Measurements from ENCODE around the gene SLC48A1. TPM values are rescaled to one million over a fixed set of nuclear protein-coding genes. Genes with fewer than 3 reads are reported as not detected.

Gene SLC48A1
- total RNA-seq (ENCODE audit: low replicate concordance): 22.0 and 25.1 TPM in 2 replicates

DNA sequence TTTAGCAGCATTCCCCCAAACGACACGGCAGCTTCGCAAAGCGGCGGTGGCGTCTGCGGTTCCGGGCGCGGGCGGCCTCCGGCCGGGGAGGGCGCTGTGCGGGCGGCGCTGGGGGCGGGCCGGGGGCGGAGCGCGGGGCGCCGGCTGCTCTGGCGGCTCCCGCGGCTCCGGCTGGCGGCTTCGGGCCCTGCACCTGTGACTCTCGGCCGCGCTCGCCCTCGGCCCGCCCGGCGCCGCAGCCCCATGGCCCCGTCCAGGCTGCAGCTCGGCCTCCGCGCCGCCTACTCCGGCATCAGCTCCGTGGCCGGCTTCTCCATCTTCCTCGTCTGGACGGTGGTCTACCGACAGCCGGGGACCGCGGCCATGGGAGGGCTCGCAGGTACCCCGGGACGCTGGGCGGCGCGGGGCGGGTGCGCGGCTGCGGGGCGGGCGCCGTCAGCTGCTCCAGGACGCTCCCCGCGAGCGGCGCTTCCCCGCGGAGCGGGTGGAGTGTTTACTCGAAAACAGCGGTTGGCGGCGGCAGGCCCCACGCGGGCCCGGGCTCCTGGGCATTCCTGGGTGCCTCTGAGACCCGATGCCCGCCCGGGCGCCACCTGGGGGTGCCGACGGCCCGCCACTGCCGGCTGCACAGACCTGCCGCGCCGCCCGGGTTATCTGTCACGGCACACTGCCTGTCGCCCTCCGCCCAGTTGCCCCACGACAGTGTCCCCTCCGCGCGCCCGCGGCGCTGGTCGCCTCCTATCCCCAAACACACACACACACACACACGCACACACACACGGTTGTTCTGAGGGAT is at the start of gene SLC48A1:
Gene SLC48A1 (plus strand): TSS at position 177 of the 796 bp plus-strand sequence. CDS start 67 bp downstream, at position 244.
- peak; percentile 44 for DNase-seq (ENCODE audit: low read depth)
- TF ChIP-seq, protein P1, sequence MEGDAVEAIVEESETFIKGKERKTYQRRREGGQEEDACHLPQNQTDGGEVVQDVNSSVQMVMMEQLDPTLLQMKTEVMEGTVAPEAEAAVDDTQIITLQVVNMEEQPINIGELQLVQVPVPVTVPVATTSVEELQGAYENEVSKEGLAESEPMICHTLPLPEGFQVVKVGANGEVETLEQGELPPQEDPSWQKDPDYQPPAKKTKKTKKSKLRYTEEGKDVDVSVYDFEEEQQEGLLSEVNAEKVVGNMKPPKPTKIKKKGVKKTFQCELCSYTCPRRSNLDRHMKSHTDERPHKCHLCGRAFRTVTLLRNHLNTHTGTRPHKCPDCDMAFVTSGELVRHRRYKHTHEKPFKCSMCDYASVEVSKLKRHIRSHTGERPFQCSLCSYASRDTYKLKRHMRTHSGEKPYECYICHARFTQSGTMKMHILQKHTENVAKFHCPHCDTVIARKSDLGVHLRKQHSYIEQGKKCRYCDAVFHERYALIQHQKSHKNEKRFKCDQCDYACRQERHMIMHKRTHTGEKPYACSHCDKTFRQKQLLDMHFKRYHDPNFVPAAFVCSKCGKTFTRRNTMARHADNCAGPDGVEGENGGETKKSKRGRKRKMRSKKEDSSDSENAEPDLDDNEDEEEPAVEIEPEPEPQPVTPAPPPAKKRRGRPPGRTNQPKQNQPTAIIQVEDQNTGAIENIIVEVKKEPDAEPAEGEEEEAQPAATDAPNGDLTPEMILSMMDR (IDR thresholded peaks at IDR 0.05; ENCODE audit: insufficient read depth, low read length): peak; percentile 34
- H3K4me3 ChIP-seq (ENCODE audit: low read depth, low read length): peak within 1 kb of the TSS; percentile 72

DNA sequence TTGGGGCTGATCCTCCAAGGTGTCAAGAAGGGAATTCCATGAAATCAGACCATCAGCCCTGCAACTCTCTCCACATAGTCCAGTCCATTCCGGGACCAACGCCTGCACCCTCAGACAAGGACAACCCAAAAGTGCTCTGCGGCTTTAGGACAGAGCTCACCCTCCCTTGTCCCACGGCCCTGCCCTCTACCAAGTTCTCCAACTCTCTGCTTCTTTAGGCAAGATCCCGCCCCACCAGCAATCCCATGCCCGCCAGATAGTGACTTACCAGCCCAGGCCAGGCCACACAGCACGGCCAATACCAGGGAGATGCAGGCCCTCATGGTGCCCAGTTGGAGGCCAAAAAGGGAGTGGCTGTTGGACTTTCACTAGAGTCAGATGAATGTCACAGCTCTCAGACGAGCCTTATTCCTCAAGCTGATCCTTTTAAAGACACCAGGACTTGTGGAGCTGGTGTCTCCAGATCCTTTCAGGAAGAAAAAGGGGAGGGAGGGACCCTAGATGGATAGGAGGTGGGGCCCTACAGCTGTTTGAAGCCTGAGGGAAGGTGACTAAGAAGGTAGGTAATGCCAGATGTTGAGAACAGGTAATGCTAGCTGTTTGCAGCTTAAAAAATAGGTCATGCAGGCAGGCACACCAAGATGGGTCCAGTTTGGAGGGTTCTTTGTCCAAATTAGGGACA is 47.8 kb upstream of the SLC48A1 start, which contains the start of gene ENDOU:
Gene ENDOU (minus strand): TSS at position 400 of the 682 bp plus-strand sequence. CDS start 77 bp downstream, at position 323.
- TF ChIP-seq, protein P1 (IDR thresholded peaks at IDR 0.05; ENCODE audit: insufficient read depth, low read length): no peak

DNA sequence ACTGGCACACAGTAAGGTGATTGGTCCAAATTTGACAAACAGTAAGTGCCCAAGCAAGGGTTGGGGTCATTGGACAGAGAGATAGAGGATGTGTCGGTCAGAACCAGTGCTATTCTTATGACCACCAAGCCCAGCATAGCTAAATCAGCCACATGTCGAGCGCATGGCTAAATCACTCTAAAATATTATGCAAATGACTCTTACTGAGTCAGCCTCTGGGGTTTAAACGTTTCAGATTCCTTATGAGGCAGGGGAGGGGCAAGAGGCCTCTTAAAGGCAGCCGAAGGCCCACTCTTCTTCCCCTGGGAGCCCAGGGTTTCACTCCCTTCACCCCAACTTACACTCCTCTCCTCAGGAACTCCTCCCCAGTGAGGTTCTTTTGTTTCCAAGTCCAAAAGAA is 47.1 kb upstream of the SLC48A1 start:
- no peak overlapping the region for H3K4me3 ChIP-seq (ENCODE audit: low read depth, low read length)
- DNase-seq (ENCODE audit: low read depth): peak; percentile 72

More for the DNA sequence above, 47.8 kb upstream of the SLC48A1 start, which contains the start of gene ENDOU:
- DNase-seq (ENCODE audit: low read depth): no peak
- no peak within 1 kb of the TSS for H3K4me3 ChIP-seq (ENCODE audit: low read depth, low read length)

DNA sequence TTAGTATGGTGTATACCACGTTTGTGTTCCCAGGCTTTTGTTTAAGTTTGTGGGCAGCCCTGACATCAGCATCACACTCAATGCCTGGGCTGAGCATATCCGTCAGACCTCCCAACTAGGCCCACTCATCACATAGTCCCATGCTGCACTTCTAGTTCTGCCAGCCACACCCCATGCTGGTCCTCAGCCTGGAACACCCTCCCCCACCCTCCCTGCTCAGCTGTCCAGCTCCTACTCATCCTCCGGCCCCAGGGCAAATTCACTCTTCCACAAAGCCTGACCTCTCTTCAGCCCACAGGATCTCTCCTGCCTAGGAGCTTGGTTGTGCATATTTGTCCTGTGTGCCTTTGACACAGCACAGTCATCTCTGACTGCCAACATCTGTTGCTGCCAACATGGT is 43.8 kb upstream of the SLC48A1 start:
- TF ChIP-seq, protein P1 (IDR thresholded peaks at IDR 0.05; ENCODE audit: insufficient read depth, low read length): no peak
- H3K4me3 ChIP-seq (ENCODE audit: low read depth, low read length): no peak overlapping the region
- DNase-seq (ENCODE audit: low read depth): peak; percentile 45

More for the DNA sequence above, 47.1 kb upstream of the SLC48A1 start:
- TF ChIP-seq, protein P1 (IDR thresholded peaks at IDR 0.05; ENCODE audit: insufficient read depth, low read length): no peak

DNA sequence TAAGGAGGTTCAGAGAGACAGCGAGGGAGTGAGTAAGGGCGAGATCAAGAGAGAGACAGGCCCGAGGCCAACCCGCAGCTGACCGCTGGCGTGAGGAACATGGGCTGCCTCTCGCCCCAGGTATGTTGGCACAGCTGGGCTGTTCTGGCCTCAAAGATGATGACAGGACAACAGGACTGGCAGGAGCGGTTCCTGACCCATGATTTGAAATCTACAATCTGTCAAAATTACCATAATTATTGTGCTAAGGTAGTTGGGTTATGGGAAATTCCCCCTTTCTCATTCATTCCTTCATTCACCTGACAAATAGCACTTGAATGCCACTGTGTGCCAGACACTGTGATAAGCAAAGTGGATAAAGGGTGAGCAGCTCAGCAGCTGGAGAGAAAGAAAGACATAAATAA is 42.7 kb upstream of the SLC48A1 start:
- H3K4me3 ChIP-seq (ENCODE audit: low read depth, low read length): no peak overlapping the region
- TF ChIP-seq, protein P1 (IDR thresholded peaks at IDR 0.05; ENCODE audit: insufficient read depth, low read length): no peak
- no peak for DNase-seq (ENCODE audit: low read depth)

DNA sequence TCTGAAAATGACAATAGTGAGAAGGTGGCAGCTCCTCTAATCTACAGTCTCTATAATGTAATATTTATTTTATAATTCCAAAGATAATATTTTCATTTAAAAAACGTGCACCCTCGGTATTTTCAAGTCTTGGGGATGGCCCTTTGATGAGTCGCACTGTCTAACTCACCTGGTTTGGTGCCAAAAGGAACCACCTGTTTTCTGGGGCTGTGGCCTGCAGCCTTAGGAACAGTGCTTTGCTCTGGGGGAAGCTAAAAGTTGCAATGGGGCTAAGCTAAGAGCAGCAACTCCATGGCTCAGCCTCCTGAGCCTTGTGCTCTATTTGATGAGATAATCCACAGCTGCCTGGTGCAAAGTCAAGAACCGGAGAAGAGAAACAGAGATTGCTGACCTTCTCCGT is 41.3 kb upstream of the SLC48A1 start:
- DNase-seq (ENCODE audit: low read depth): no peak
- TF ChIP-seq, protein P1 (IDR thresholded peaks at IDR 0.05; ENCODE audit: insufficient read depth, low read length): no peak
- no peak overlapping the region for H3K4me3 ChIP-seq (ENCODE audit: low read depth, low read length)
